Lung (tissue), 12 donors: ENCODE measurements around the gene TF. TPM values are rescaled to one million over a fixed set of nuclear protein-coding genes. Genes with fewer than 3 reads are reported as not detected.
A peak's percentile ranks its signal among the peaks of the same experiment; 100 is the strongest.

Experiments used
- ATAC-seq: fragments of 200-7000 bp; cut with Tn5 transposase; one replicate; pipeline ENCODE4 v1.9.1; 2020; ENCODE audit warnings: moderate number of reproducible peaks; ENCODE audit not compliant: insufficient read depth, low FRiP score
- DNase-seq, 3 donors: peaks; one replicate each; pipeline ENCODE4 v3.0.0-alpha.2; 2013 to 2017
- H3K27ac ChIP-seq, 2 donors: one replicate each; pipeline ENCODE4 v1.5.1; 2013; ENCODE audit warnings: mild to moderate bottlenecking in 2 of 2, moderate library complexity in 2 of 2, control low read depth in 1 of 2, inconsistent platforms in 1 of 2, low read depth in 1 of 2, low read length in 1 of 2
- H3K27me3 ChIP-seq, 3 donors: one replicate each; pipeline ENCODE4 v1.5.1; 2013; ENCODE audit warnings: low read length in 2 of 3; ENCODE audit not compliant: control insufficient read depth in 3 of 3, insufficient read depth in 3 of 3
- H3K36me3 ChIP-seq, 4 donors: one replicate each; pipeline ENCODE4 v1.5.1; 2013; ENCODE audit warnings: low read length in 4 of 4, mild to moderate bottlenecking in 1 of 4, moderate library complexity in 1 of 4; ENCODE audit not compliant: control insufficient read depth in 4 of 4, insufficient read depth in 4 of 4
- H3K4me1 ChIP-seq, 5 donors: one replicate each; pipeline ENCODE4 v1.5.1; 2013; ENCODE audit warnings: low read length in 5 of 5, mild to moderate bottlenecking in 2 of 5, moderate library complexity in 1 of 5; ENCODE audit not compliant: control insufficient read depth in 5 of 5, insufficient read depth in 5 of 5
- H3K4me3 ChIP-seq: one replicate; pipeline ENCODE4 v1.5.1; 2013; ENCODE audit warnings: mild to moderate bottlenecking, control low read depth, moderate library complexity
- H3K9ac ChIP-seq, 2 donors: one replicate each; pipeline ENCODE4 v1.5.1; 2013; ENCODE audit warnings: low read length in 2 of 2, control low read depth in 1 of 2; ENCODE audit not compliant: insufficient read depth in 1 of 2
- H3K9me3 ChIP-seq, 4 donors: one replicate each; pipeline ENCODE4 v1.5.1; 2013; ENCODE audit warnings: low read length in 3 of 4, mild to moderate bottlenecking in 1 of 4, moderate library complexity in 1 of 4; ENCODE audit not compliant: control insufficient read depth in 4 of 4, insufficient read depth in 3 of 4
- WGBS, 2 donors: extraction: QIAGEN DNeasy Blood & Tissue Kit; methylation state at CpG; one replicate each; pipeline ENCODE4 v1.1.7; 2013; 5-methylcytosine and 5-hydroxymethylcytosine counted together
- polyA plus RNA-seq, 2 donors: library from polyadenylated mRNA; stranded (reverse); fragments of 200-250 nt; gene quantifications; one replicate each; pipeline ENCODE4 v1.2.1, GENCODE V29; 2013
- total RNA-seq, 2 donors: library from RNA; depleted of rRNA in 1 of 2; stranded (reverse); fragments of >200 nt in 1 of 2; gene quantifications; one replicate each; pipeline ENCODE4 v1.2.1, GENCODE V29; 2014 to 2021
- TF ChIP-seq, protein P1 (sequence below): IDR thresholded peaks from 2 replicates; pipeline ENCODE4 v1.5.1; 2012; ENCODE audit warnings: mild to moderate bottlenecking; ENCODE audit errors: control extremely low read depth, extremely low read depth
- donor health status: control.
- donor health status: control.
- donor health status: Bipolar disorder and iron deficiency.
- donor health status: healthy.
- donor health status: DM: yes; HTN: yes; CAD: no.

Gene TF
- total and polyA plus RNA-seq, 4 donors = 0.59 to 36.1 (median 15.7) TPM

DNA sequence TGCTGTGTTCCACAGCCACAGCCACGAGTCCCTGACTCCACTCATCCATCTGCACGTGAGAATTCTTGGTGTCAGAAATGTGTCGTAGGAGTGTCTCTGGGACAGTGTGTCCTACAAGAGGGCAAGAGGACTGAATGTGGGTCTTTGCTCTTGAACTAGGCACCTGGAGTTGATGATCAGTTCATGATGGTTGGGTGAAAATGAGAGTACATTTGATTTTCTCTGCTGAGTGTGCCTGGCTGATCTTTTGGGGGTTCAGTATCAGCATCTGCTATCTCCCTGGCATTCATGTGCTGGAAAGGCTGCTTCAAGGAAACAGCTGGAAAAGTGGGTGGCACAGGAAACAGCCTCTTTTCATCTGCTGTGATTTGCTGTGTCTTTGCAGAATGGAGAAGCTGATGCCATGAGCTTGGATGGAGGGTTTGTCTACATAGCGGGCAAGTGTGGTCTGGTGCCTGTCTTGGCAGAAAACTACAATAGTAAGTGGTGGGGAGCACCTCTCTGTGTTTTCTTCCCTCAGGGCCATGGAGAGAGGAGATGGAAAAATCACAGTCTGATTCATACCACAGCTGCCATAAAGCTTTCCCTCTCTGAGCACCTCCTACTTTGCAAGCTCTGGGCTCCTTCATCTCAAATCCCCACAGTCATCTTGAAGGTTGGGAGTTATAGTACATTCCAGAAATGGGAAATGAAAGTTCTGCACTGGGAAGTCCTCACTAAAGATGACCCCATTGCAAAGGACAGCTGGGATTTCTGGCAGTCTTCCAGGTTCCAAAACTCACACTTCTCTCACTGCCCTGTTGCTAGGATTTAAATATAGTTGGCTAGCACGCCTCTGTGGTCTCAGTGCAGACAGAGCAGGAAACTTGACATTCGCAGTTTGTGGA lies 17.8 kb downstream of the TF start:
- WGBS, 2 donors = 71 to 78% methylated on average over 6 of the region's 6 CpGs
- DNase-seq (peak; percentile 88 to 95 (median 94)), ATAC-seq (no peak)
- H3K27me3 ChIP-seq = no peaks in the 10 kb centered on the region
- no peak overlapping the region for H3K9ac ChIP-seq
- H3K36me3 ChIP-seq = no peaks in the 10 kb centered on the region
- H3K4me1 ChIP-seq = peaks cover 0 to 9% (median 0%) of the 10 kb centered on the region in 5 donors
- H3K27ac ChIP-seq = no peak overlapping the region
- no peak overlapping the region for H3K4me3 ChIP-seq
- H3K9me3 ChIP-seq = no peaks in the 10 kb centered on the region
- TF ChIP-seq, protein P1, sequence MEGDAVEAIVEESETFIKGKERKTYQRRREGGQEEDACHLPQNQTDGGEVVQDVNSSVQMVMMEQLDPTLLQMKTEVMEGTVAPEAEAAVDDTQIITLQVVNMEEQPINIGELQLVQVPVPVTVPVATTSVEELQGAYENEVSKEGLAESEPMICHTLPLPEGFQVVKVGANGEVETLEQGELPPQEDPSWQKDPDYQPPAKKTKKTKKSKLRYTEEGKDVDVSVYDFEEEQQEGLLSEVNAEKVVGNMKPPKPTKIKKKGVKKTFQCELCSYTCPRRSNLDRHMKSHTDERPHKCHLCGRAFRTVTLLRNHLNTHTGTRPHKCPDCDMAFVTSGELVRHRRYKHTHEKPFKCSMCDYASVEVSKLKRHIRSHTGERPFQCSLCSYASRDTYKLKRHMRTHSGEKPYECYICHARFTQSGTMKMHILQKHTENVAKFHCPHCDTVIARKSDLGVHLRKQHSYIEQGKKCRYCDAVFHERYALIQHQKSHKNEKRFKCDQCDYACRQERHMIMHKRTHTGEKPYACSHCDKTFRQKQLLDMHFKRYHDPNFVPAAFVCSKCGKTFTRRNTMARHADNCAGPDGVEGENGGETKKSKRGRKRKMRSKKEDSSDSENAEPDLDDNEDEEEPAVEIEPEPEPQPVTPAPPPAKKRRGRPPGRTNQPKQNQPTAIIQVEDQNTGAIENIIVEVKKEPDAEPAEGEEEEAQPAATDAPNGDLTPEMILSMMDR = no peak

- no peaks in the 10 kb centered on the region for H3K27me3 ChIP-seq
- H3K27ac ChIP-seq = no peak overlapping the region
- H3K9me3 ChIP-seq = no peaks in the 10 kb centered on the region
- TF ChIP-seq, protein P1 = no peak
- no peak overlapping the region for H3K4me3 ChIP-seq
- H3K4me1 ChIP-seq = peaks cover 0 to 9% (median 0%) of the 10 kb centered on the region in 5 donors
- H3K36me3 ChIP-seq = no peaks in the 10 kb centered on the region
- no peak for ATAC-seq
- no peak overlapping the region for H3K9ac ChIP-seq
- no peak for DNase-seq
Observed at GRCh38 chr3:133765256-133765655, 19.1 kb downstream of the TF start.

- TF ChIP-seq, protein P1 = no peak
- Histone ChIP-seq H3K27me3 (no peaks in the 10 kb centered on the region), H3K36me3 (no peaks in the 10 kb centered on the region), H3K9ac (no peak overlapping the region), H3K4me3 (no peak overlapping the region), H3K4me1 (peaks cover 0 to 9% (median 0%) of the 10 kb centered on the region in 5 donors), H3K27ac (no peak overlapping the region), H3K9me3 (no peaks in the 10 kb centered on the region)
- DNase-seq (no peak), ATAC-seq (no peak)
- 86% methylated on average over 1 of the region's 1 CpG for WGBS, 2 donors
Observed at GRCh38 chr3:133767607-133768006, 21.4 kb downstream of the TF start.
